GM23248 (cell line): ENCODE results near the gene KCNJ9. TPM values are rescaled to one million over a fixed set of nuclear protein-coding genes. Genes with fewer than 3 reads are reported as not detected.
A peak's percentile ranks its signal among the peaks of the same experiment; 100 is the strongest.

Experiments
- DNase-seq: peaks from one replicate; pipeline ENCODE4 v3.0.0-alpha.2; 2015
- H2AFZ ChIP-seq: fragments of 200-600 bp; sonication (generic); 2 replicates; pipeline ENCODE4 v1.6.1; 2016; ENCODE audit warnings: antibody characterized with exemption
- H3F3A ChIP-seq: fragments of 200-600 bp; sonication (generic); 2 replicates; pipeline ENCODE4 v1.6.1; 2016; ENCODE audit warnings: mild to moderate bottlenecking, antibody characterized with exemption, mixed run types; ENCODE audit not compliant: insufficient read depth
- H3K27ac ChIP-seq: fragments of 200-600 bp; sonication (generic); 2 replicates; pipeline ENCODE4 v1.5.1; 2016; ENCODE audit warnings: mild to moderate bottlenecking
- H3K27me3 ChIP-seq: fragments of 200-600 bp; sonication (generic); replicated peaks from 2 replicates; pipeline ENCODE4 v1.6.1; 2016; ENCODE audit warnings: mild to moderate bottlenecking; ENCODE audit not compliant: insufficient read depth
- H3K36me3 ChIP-seq: fragments of 200-600 bp; sonication (generic); 2 replicates; pipeline ENCODE4 v1.6.1; 2016; ENCODE audit warnings: low read depth, mild to moderate bottlenecking
- H3K4me1 ChIP-seq: fragments of 200-600 bp; sonication (generic); 2 replicates; pipeline ENCODE4 v1.6.1; 2016; ENCODE audit warnings: mild to moderate bottlenecking; ENCODE audit not compliant: insufficient read depth
- H3K4me2 ChIP-seq: fragments of 200-600 bp; sonication (generic); one replicate; pipeline ENCODE4 v1.6.1; 2016; ENCODE audit warnings: mild to moderate bottlenecking; ENCODE audit not compliant: unreplicated experiment
- H3K4me3 ChIP-seq: fragments of 200-600 bp; sonication (generic); 2 replicates; pipeline ENCODE4 v1.5.1; 2016; ENCODE audit warnings: mild to moderate bottlenecking
- H3K79me2 ChIP-seq: fragments of 200-600 bp; sonication (generic); 2 replicates; pipeline ENCODE4 v1.6.1; 2016; ENCODE audit warnings: mild to moderate bottlenecking; ENCODE audit not compliant: insufficient read depth
- H3K9ac ChIP-seq: fragments of 200-600 bp; sonication (generic); 2 replicates; pipeline ENCODE4 v1.6.1; 2016; ENCODE audit warnings: mild to moderate bottlenecking
- H3K9me2 ChIP-seq: fragments of 200-600 bp; sonication (generic); 2 replicates; pipeline ENCODE4 v1.6.1; 2016; ENCODE audit warnings: mixed run types, mild to moderate bottlenecking, moderate library complexity; ENCODE audit not compliant: insufficient read depth
- H3K9me3 ChIP-seq: fragments of 200-600 bp; sonication (generic); one replicate; pipeline ENCODE4 v1.6.1; 2017; ENCODE audit warnings: low read depth
- H4K20me1 ChIP-seq: fragments of 200-600 bp; sonication (generic); 2 replicates; pipeline ENCODE4 v1.6.0; 2016; ENCODE audit not compliant: insufficient read depth
- EZH2 ChIP-seq: fragments of 200-600 bp; sonication (generic); IDR thresholded peaks from 2 replicates; pipeline ENCODE4 v1.6.1; 2018; ENCODE audit warnings: antibody characterized with exemption, mild to moderate bottlenecking; ENCODE audit not compliant: insufficient read depth, poor library complexity, severe bottlenecking
- EZH2phosphoT487 ChIP-seq: fragments of 200-600 bp; sonication (generic); IDR thresholded peaks from 2 replicates; pipeline ENCODE4 v1.6.1; 2018; ENCODE audit warnings: antibody characterized with exemption, moderate library complexity, mild to moderate bottlenecking, low read depth; ENCODE audit not compliant: insufficient read depth
- WGBS, 2 experiments: methylation state at CpG; one replicate each; pipeline ENCODE4 v1.1.6; 2015 to 2017; ENCODE audit warnings: low lambda C conversion rate in 2 of 2, low coverage in 1 of 2; ENCODE audit errors: missing lambda C conversion rate in 2 of 2; 5-methylcytosine and 5-hydroxymethylcytosine counted together
- in situ Hi-C: fragments of 300-500 bp; cut with MboI; formaldehyde crosslinking; loops from 2 replicates; pipeline ENCODE4 v1.15.0; 2020
- polyA plus RNA-seq: library from polyadenylated mRNA; unstranded; fragments of >200 nt; fragmentation: Nextera tagmentation; extraction: Ambion mirVana; gene quantifications from 2 replicates; pipeline ENCODE4 v1.2.1, GENCODE V29; 2016
- total RNA-seq: library from RNA; depleted of rRNA; stranded (reverse); fragments of >200 nt; shearing (Covaris generic); gene quantifications from 2 replicates; pipeline ENCODE4 v1.2.3, GENCODE V29; 2014

KCNJ9 gene
- total and polyA plus RNA-seq, 2 experiments from 2014 or later, result not detected

GRCh38 chr1:160121388-160121787 lies 40.0 kb downstream of the KCNJ9 start:
- Histone ChIP-seq H3K79me2 (no peaks in the 10 kb centered on the region), H2AFZ (no peak overlapping the region), H3K4me3 (no peak overlapping the region), H3K9me3 (no peaks in the 10 kb centered on the region), H3K27ac (no peak overlapping the region), H3K27me3 (no peaks in the 10 kb centered on the region), H4K20me1 (no peaks in the 10 kb centered on the region), H3K36me3 (no peaks in the 10 kb centered on the region), H3K4me2 (no peak overlapping the region), H3K4me1 (peaks cover 38% of the 10 kb centered on the region), H3K9ac (no peak overlapping the region), H3F3A (peaks cover 11% of the 10 kb centered on the region), H3K9me2 (no peaks in the 10 kb centered on the region)
- TF ChIP-seq EZH2phosphoT487, result no peak
- no peak for TF ChIP-seq EZH2
- WGBS, 2 experiments, result 100% methylated on average over 1 of the region's 1 CpG
- DNase-seq, result no peak
- in situ Hi-C loops, result no loop called here

GRCh38 chr1:160122978-160123495 lies 41.7 kb downstream of the KCNJ9 start:
- DNase-seq, result no peak
- Histone ChIP-seq H3K79me2 (no peaks in the 10 kb centered on the region), H3K27ac (no peak overlapping the region), H2AFZ (no peak overlapping the region), H3F3A (peaks cover 11% of the 10 kb centered on the region), H3K4me1 (peaks cover 38% of the 10 kb centered on the region), H3K9me3 (no peaks in the 10 kb centered on the region), H3K27me3 (no peaks in the 10 kb centered on the region), H3K4me2 (no peak overlapping the region), H3K9me2 (no peaks in the 10 kb centered on the region), H3K36me3 (no peaks in the 10 kb centered on the region), H3K4me3 (no peak overlapping the region), H3K9ac (no peak overlapping the region), H4K20me1 (no peaks in the 10 kb centered on the region)
- TF ChIP-seq EZH2phosphoT487 (no peak), EZH2 (no peak)
- 91 to 92% methylated on average over 16 of the region's 16 CpGs for WGBS, 2 experiments
- in situ Hi-C loops, result no loop called here

- Histone ChIP-seq H2AFZ (no peak overlapping the region), H3K4me3 (no peak overlapping the region), H3K79me2 (no peaks in the 10 kb centered on the region), H3K9me2 (no peaks in the 10 kb centered on the region), H3K27ac (no peak overlapping the region; the same call in 1 of the 2 replicates), H3F3A (peaks cover 11% of the 10 kb centered on the region), H4K20me1 (no peaks in the 10 kb centered on the region), H3K4me2 (no peak overlapping the region), H3K27me3 (no peaks in the 10 kb centered on the region), H3K9me3 (no peaks in the 10 kb centered on the region), H3K4me1 (peaks cover 44% of the 10 kb centered on the region), H3K9ac (no peak overlapping the region), H3K36me3 (no peaks in the 10 kb centered on the region)
- in situ Hi-C loops, result no loop called here
- no peak for DNase-seq
- TF ChIP-seq EZH2 (no peak), EZH2phosphoT487 (no peak)
Observed at GRCh38 chr1:160123726-160124125, 42.4 kb downstream of the KCNJ9 start.

- Histone ChIP-seq H3K4me1 (peaks cover 44% of the 10 kb centered on the region), H2AFZ (no peak overlapping the region), H4K20me1 (no peaks in the 10 kb centered on the region), H3K9me2 (no peaks in the 10 kb centered on the region), H3K4me3 (no peak overlapping the region), H3F3A (peaks cover 11% of the 10 kb centered on the region), H3K9me3 (no peaks in the 10 kb centered on the region), H3K27me3 (no peaks in the 10 kb centered on the region), H3K27ac (peak overlapping the region; percentile 70), H3K9ac (no peak overlapping the region), H3K36me3 (no peaks in the 10 kb centered on the region), H3K4me2 (peak overlapping the region; percentile 15), H3K79me2 (no peaks in the 10 kb centered on the region)
- WGBS, 2 experiments, result 26 to 27% methylated on average over 8 of the region's 8 CpGs
- in situ Hi-C loops, result no loop called here
- peak; percentile 90 for DNase-seq
- no peak for TF ChIP-seq EZH2
- no peak for TF ChIP-seq EZH2phosphoT487
Observed at GRCh38 chr1:160124705-160125478, 43.6 kb downstream of the KCNJ9 start.
